ENCODE measurements around the gene GPX6.
A peak's percentile ranks its signal among the peaks of the same experiment; 100 is the strongest.
"Not testable (repeated sequence)": the region's sequence is repeated elsewhere in the genome, so short reads cannot be mapped to it uniquely, and the experiment has no call there.

The GPX6 gene

GRCh38 chr6:28478518-28478917, 37.1 kb downstream of the GPX6 start:
- no peak for DNase-seq

GRCh38 chr6:28474441-28475219, 41.0 kb downstream of the GPX6 start:
- DNase-seq: peak; percentile 60

DNA sequence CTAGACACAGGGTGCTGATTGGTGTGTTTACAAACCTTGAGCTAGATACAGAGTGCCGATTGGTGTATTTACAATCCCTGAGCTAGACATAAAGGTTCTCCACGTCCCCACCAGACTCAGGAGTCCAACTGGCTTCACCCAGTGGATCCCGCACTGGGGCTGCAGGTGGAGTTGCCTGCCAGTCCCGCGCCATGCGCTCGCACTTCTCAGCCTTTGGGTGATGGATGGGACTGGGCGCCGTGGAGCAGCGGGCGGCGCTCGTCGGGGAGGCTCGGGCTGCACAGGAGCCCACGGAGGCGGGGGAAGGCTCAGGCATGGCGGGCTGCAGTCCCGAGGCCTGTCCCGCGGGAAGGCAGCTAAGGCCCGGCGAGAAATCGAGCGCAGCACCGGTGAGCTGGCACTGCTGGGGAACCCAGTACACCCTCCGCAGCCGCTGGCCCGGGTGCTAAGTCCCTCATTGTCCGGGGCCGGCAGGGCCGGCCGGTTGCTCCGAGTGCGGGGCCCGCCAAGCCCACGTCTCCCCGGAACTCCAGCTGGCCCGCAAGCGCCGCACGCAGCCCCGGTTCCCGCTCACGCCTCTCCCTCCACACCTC, 46.3 kb downstream of the GPX6 start:
- not testable (repeated sequence) for DNase-seq

GRCh38 chr6:28468056-28468455, 47.5 kb downstream of the GPX6 start:
- DNase-seq: no peak

GRCh38 chr6:28462401-28462800, 53.2 kb downstream of the GPX6 start:
- DNase-seq: no peak

DNA sequence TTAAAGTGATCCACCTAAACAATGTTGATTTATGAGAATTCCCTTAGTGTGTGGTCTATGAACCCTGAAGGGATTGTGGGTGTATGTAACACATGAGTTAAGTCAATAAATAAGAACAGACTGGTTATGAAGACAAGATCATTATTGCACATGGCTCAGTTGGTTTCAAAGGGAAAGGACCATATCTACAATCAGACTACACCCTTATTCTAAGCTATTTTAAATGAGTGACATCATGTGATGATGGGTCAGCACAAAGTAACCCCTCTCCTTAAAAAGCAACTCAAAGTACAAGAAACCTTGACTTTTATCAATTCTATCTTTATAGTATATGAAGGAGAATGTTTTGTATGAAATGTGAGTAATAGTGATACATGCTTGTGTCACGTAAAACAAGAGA, 57.0 kb downstream of the GPX6 start:
- DNase-seq: no peak

Data from NCI-H524 treated with DMSO at 0.1 percent for 48 hours (cell line).